HCT116 (cell line): ENCODE measurements around the gene KCNK2. TPM values are rescaled to one million over a fixed set of nuclear protein-coding genes. Genes with fewer than 3 reads are reported as not detected.

Experiments used
- ATAC-seq: fragments of 200-7000 bp; cut with Tn5 transposase; 2 replicates; pipeline ENCODE4 v1.9.1; 2020; ENCODE audit warnings: mild to moderate bottlenecking, moderate library complexity
- BruUV-seq: library from RNA; stranded (reverse); fragments of 400-500 nt; replicated peaks from 2 replicates; lab custom pipeline; 2021; lab: Mats Ljungman, UMichigan
- CTCF ChIA-PET: fragments of 300-600 bp; sonication (Branson Sonifier 250); formaldehyde crosslinking; loops from one replicate; lab custom pipeline; 2021; ENCODE audit warnings: antibody characterized with exemption; lab: Charles Lee
- POLR2A ChIA-PET: fragments of 300-600, 350-600 bp; sonication (Branson Sonifier 250); formaldehyde crosslinking; loops from one replicate; lab custom pipeline; 2021; ENCODE audit warnings: antibody characterized with exemption; lab: Charles Lee
- RAD21 ChIA-PET, 2 experiments: fragments of 300-600 bp; sonication (Branson Sonifier 250); formaldehyde crosslinking; loops; one replicate each; lab custom pipeline; 2023; ENCODE audit warnings: low total read pairs in 2 of 2; ENCODE audit not compliant: uncharacterized antibody in 2 of 2, unreplicated experiment in 2 of 2, low non-redundant PET in 1 of 2; lab: Charles Lee
- DNase-seq: peaks from one replicate; pipeline ENCODE4 v3.0.0-alpha.2; 2010; ENCODE audit warnings: low read depth, low spot score
- H2AFZ ChIP-seq: fragments of 200-600 bp; shearing (Covaris generic), sonication (generic); 2 replicates; pipeline ENCODE4 v1.6.1; 2017; ENCODE audit warnings: low read depth, mixed run types, mixed read lengths, antibody characterized with exemption, low read length; ENCODE audit not compliant: poor library complexity, severe bottlenecking
- H3K27ac ChIP-seq: 2 replicates; pipeline ENCODE4 v1.5.1; 2012; ENCODE audit warnings: low read depth, low read length
- H3K27me3 ChIP-seq: fragments of 200-600 bp; sonication (generic); 2 replicates; pipeline ENCODE4 v1.6.1; 2016; ENCODE audit warnings: mixed run types, low read length, mixed read lengths; ENCODE audit not compliant: insufficient read depth
- H3K36me3 ChIP-seq, 2 experiments: fragments of 200-500 bp in 1 of 2; fragments of 200-600 bp in 1 of 2; sonication (Bioruptor generic) in 1 of 2; sonication (generic) in 1 of 2; 2 replicates each; pipeline versions ENCODE4 v1.5.1 to v1.6.1; 2014 to 2016; ENCODE audit warnings: low read length in 2 of 2, inconsistent platforms in 1 of 2, mixed read lengths in 1 of 2, mixed run types in 1 of 2; ENCODE audit not compliant: insufficient read depth in 2 of 2, control insufficient read depth in 1 of 2
- H3K4me1 ChIP-seq, 2 experiments: fragments of 200-600 bp in 1 of 2; sonication (generic) in 1 of 2; 2 replicates each; pipeline versions ENCODE4 v1.5.1 to v1.6.1; 2012 to 2017; ENCODE audit warnings: low read length in 2 of 2, inconsistent platforms in 1 of 2, mild to moderate bottlenecking in 1 of 2, mixed read lengths in 1 of 2, mixed run types in 1 of 2, moderate library complexity in 1 of 2; ENCODE audit not compliant: insufficient read depth in 2 of 2, control insufficient read depth in 1 of 2
- H3K4me2 ChIP-seq: fragments of 200-600 bp; sonication (generic); 2 replicates; pipeline ENCODE4 v1.6.1; 2017; ENCODE audit warnings: mixed run types, low read length, mixed read lengths
- H3K4me3 ChIP-seq, 2 experiments: fragments of 200-600 bp in 1 of 2; sonication (generic) in 1 of 2; replicated peaks in 1 of 2; 2 replicates each; pipeline ENCODE4 v1.5.1; 2011 to 2016; ENCODE audit warnings: low read length in 2 of 2, control low read depth in 1 of 2, low read depth in 1 of 2, mild to moderate bottlenecking in 1 of 2, mixed read lengths in 1 of 2, mixed run types in 1 of 2
- H3K79me2 ChIP-seq: fragments of 200-600 bp; sonication (generic); 2 replicates; pipeline ENCODE4 v1.6.1; 2017; ENCODE audit warnings: mild to moderate bottlenecking, mixed run types, low read length, moderate library complexity, mixed read lengths; ENCODE audit not compliant: insufficient read depth
- H3K9ac ChIP-seq: fragments of 200-600 bp; sonication (generic); 2 replicates; pipeline ENCODE4 v1.6.1; 2016; ENCODE audit warnings: low read length, mixed read lengths
- H3K9me2 ChIP-seq: fragments of 200-600 bp; sonication (generic), shearing (Covaris generic); 2 replicates; pipeline ENCODE4 v1.6.1; 2017; ENCODE audit warnings: mixed run types, mild to moderate bottlenecking, moderate library complexity; ENCODE audit not compliant: insufficient read depth
- H3K9me3 ChIP-seq, 2 experiments: fragments of 200-500 bp in 1 of 2; fragments of 200-600 bp in 1 of 2; sonication (Bioruptor generic) in 1 of 2; sonication (generic) in 1 of 2; 2 replicates each; pipeline ENCODE4 v1.6.1; 2014 to 2017; ENCODE audit warnings: low read length in 2 of 2, mixed read lengths in 2 of 2, inconsistent platforms in 1 of 2, low read depth in 1 of 2, mild to moderate bottlenecking in 1 of 2, mixed run types in 1 of 2, moderate library complexity in 1 of 2; ENCODE audit not compliant: control insufficient read depth in 1 of 2, insufficient read depth in 1 of 2
- H4K20me1 ChIP-seq: fragments of 200-600 bp; sonication (generic), shearing (Covaris generic); 2 replicates; pipeline ENCODE4 v1.6.1; 2017; ENCODE audit warnings: mixed run types, mild to moderate bottlenecking, moderate library complexity; ENCODE audit not compliant: insufficient read depth
- CBX3 ChIP-seq: IDR thresholded peaks from 2 replicates; pipeline ENCODE4 v1.6.1; 2012; ENCODE audit warnings: low read depth
- CEBPB ChIP-seq: IDR thresholded peaks from 2 replicates; pipeline ENCODE4 v1.6.1; 2012; ENCODE audit warnings: low read depth
- EGR1 ChIP-seq: IDR thresholded peaks from 2 replicates; pipeline ENCODE4 v1.6.1; 2012; ENCODE audit warnings: low read depth
- EZH2 ChIP-seq: fragments of 200-600 bp; sonication (generic); IDR thresholded peaks from 2 replicates; pipeline ENCODE4 v1.6.1; 2017; ENCODE audit warnings: antibody characterized with exemption, mixed run types
- EZH2phosphoT487 ChIP-seq: fragments of 200-600 bp; IDR thresholded peaks from 2 replicates; pipeline ENCODE4 v1.6.1; 2018; ENCODE audit warnings: antibody characterized with exemption, borderline replicate concordance
- POLR2AphosphoS5 ChIP-seq: IDR thresholded peaks from 2 replicates; pipeline ENCODE4 v1.6.1; 2011; ENCODE audit warnings: mild to moderate bottlenecking, low read depth, low read length, moderate library complexity
- RAD21 ChIP-seq: IDR thresholded peaks from 2 replicates; pipeline ENCODE4 v1.6.1; 2012; ENCODE audit warnings: low read depth, mild to moderate bottlenecking
- SP1 ChIP-seq: IDR thresholded peaks from 2 replicates; pipeline ENCODE4 v1.6.1; 2012; ENCODE audit warnings: low read depth
- ZFX ChIP-seq: fragments of 450-650 bp; IDR thresholded peaks from 2 replicates; pipeline ENCODE4 v1.6.1; 2017
- ZNF274 ChIP-seq: fragments of 200-500 bp; sonication (Bioruptor generic); IDR thresholded peaks from 2 replicates; pipeline ENCODE4 v1.6.1; 2014; ENCODE audit warnings: mild to moderate bottlenecking, low read depth, low read length, inconsistent platforms
- intact Hi-C: fragments of 100-400 bp; cut with micrococcal nuclease; formaldehyde crosslinking; loops from 2 replicates; pipeline ENCODE4 v1.10.0; 2022
- total RNA-seq: library from RNA; stranded (reverse); gene quantifications from one replicate; pipeline ENCODE4 v1.2.1, GENCODE V29; 2021; ENCODE audit not compliant: unreplicated experiment
- TF ChIP-seq, protein P1 (sequence below), 3 experiments: fragments of 200-600 bp in 1 of 3; sonication (generic) in 1 of 3; IDR thresholded peaks in 2 of 3; conservative IDR thresholded peaks in 1 of 3; 2 replicates each; pipeline ENCODE4 v1.5.1; 2012 to 2017; ENCODE audit warnings: low read depth in 2 of 3, low read length in 2 of 3, antibody characterized with exemption in 1 of 3, borderline replicate concordance in 1 of 3, control low read depth in 1 of 3, mild to moderate bottlenecking in 1 of 3, mixed read lengths in 1 of 3, mixed run types in 1 of 3, moderate library complexity in 1 of 3; ENCODE audit not compliant: insufficient read depth in 1 of 3
- TF ChIP-seq, protein P2 (sequence below): IDR thresholded peaks from 2 replicates; pipeline ENCODE4 v1.6.1; 2012
- TF ChIP-seq, protein P3 (sequence below): IDR thresholded peaks from 2 replicates; pipeline ENCODE4 v1.6.1; 2012; ENCODE audit warnings: low read depth

Gene KCNK2
- total RNA-seq, 1 experiment from 2014 or later: 0.27 TPM

DNA sequence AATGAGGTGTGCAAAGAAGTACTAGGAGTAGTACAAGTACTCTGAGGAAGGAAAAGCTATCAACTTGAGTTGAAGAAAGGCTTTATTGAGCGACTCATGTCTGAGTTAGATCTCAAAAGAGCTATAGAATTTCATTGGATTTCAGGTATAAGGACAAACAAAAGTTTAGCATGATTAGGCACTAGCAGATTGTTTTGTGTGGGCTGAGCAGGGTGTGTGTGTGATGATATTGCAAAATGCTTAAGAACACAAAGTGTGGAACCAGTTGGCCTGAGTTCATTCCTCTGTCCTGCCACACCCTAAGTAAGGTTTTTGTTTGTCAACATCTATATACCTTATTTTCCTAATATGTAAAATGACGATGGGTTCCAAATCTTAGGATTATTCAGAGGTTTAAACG lies 158.9 kb downstream of the KCNK2 start:
- no TSS peak for BruUV-seq
- Histone ChIP-seq H3K4me3 (no peak overlapping the region), H3K9me2 (no peaks in the 10 kb centered on the region), H3K27me3 (no peaks in the 10 kb centered on the region), H2AFZ (no peak overlapping the region), H3K9me3 (no peaks in the 10 kb centered on the region), H3K36me3 (no peaks in the 10 kb centered on the region), H3K79me2 (no peaks in the 10 kb centered on the region), H3K4me1 (no peaks in the 10 kb centered on the region), H3K27ac (no peak overlapping the region), H3K9ac (no peak overlapping the region), H3K4me2 (no peak overlapping the region), H4K20me1 (no peaks in the 10 kb centered on the region)
- RAD21 ChIA-PET: no interaction called here
- no peak for DNase-seq
- no peak for ATAC-seq
- TF ChIP-seq, protein P1, sequence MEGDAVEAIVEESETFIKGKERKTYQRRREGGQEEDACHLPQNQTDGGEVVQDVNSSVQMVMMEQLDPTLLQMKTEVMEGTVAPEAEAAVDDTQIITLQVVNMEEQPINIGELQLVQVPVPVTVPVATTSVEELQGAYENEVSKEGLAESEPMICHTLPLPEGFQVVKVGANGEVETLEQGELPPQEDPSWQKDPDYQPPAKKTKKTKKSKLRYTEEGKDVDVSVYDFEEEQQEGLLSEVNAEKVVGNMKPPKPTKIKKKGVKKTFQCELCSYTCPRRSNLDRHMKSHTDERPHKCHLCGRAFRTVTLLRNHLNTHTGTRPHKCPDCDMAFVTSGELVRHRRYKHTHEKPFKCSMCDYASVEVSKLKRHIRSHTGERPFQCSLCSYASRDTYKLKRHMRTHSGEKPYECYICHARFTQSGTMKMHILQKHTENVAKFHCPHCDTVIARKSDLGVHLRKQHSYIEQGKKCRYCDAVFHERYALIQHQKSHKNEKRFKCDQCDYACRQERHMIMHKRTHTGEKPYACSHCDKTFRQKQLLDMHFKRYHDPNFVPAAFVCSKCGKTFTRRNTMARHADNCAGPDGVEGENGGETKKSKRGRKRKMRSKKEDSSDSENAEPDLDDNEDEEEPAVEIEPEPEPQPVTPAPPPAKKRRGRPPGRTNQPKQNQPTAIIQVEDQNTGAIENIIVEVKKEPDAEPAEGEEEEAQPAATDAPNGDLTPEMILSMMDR (IDR thresholded peaks at IDR 0.05 in 2 of 3, conservative IDR thresholded peaks at IDR 0.05 in 1 of 3; ENCODE audit: borderline replicate concordance in 1 of 3, insufficient read depth in 1 of 3, low read depth in 2 of 3, low read length in 2 of 3): no peak
- TF ChIP-seq EZH2phosphoT487 (no peak), POLR2AphosphoS5 (no peak), ZFX (no peak), EGR1 (no peak), CEBPB (no peak), SP1 (no peak), EZH2 (no peak), CBX3 (no peak), RAD21 (no peak), ZNF274 (no peak)
- TF ChIP-seq, protein P2, sequence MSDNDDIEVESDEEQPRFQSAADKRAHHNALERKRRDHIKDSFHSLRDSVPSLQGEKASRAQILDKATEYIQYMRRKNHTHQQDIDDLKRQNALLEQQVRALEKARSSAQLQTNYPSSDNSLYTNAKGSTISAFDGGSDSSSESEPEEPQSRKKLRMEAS: no peak
- TF ChIP-seq, protein P3, sequence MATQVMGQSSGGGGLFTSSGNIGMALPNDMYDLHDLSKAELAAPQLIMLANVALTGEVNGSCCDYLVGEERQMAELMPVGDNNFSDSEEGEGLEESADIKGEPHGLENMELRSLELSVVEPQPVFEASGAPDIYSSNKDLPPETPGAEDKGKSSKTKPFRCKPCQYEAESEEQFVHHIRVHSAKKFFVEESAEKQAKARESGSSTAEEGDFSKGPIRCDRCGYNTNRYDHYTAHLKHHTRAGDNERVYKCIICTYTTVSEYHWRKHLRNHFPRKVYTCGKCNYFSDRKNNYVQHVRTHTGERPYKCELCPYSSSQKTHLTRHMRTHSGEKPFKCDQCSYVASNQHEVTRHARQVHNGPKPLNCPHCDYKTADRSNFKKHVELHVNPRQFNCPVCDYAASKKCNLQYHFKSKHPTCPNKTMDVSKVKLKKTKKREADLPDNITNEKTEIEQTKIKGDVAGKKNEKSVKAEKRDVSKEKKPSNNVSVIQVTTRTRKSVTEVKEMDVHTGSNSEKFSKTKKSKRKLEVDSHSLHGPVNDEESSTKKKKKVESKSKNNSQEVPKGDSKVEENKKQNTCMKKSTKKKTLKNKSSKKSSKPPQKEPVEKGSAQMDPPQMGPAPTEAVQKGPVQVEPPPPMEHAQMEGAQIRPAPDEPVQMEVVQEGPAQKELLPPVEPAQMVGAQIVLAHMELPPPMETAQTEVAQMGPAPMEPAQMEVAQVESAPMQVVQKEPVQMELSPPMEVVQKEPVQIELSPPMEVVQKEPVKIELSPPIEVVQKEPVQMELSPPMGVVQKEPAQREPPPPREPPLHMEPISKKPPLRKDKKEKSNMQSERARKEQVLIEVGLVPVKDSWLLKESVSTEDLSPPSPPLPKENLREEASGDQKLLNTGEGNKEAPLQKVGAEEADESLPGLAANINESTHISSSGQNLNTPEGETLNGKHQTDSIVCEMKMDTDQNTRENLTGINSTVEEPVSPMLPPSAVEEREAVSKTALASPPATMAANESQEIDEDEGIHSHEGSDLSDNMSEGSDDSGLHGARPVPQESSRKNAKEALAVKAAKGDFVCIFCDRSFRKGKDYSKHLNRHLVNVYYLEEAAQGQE: no peak
- POLR2A ChIA-PET: no interaction called here
- CTCF ChIA-PET: no interaction called here
- intact Hi-C loops: no loop called here
